Measurements from ENCODE around the gene GSTA4.
A peak's percentile ranks its signal among the peaks of the same experiment; 100 is the strongest.

GSTA4 gene

GRCh38 chr6:52981222-52981900, 13.7 kb downstream of the GSTA4 start:
- Histone ChIP-seq H4K91ac (ENCODE audit: low read depth, low read length) (no peak overlapping the region), H3K79me1 (ENCODE audit: low read length) (no peaks in the 10 kb centered on the region), H3K9ac (ENCODE audit: low read length) (no peak overlapping the region), H3K27ac (ENCODE audit: low read depth, low read length) (no peak overlapping the region), H3K4ac (ENCODE audit: low read depth, low read length) (no peak overlapping the region), H3K27me3 (ENCODE audit: insufficient read depth, low read length) (no peaks in the 10 kb centered on the region), H2AK5ac (ENCODE audit: low read length) (no peak overlapping the region), H3K36me3 (ENCODE audit: control insufficient read depth in 1 of 2, insufficient read depth in 2 of 2, low read length in 2 of 2) (peaks cover 4% of the 10 kb centered on the region in 2 experiments), H3K18ac (ENCODE audit: low read length) (no peak overlapping the region), H4K12ac (ENCODE audit: low read depth, low read length) (no peak overlapping the region), H3K14ac (ENCODE audit: low read length) (no peak overlapping the region), H2BK5ac (ENCODE audit: low read depth, low read length, poor library complexity) (no peak overlapping the region), H3K4me2 (ENCODE audit: low read length) (no peak overlapping the region), H2BK120ac (ENCODE audit: insufficient read depth, low read length, poor library complexity) (no peak overlapping the region), H3K23ac (ENCODE audit: low read length) (no peak overlapping the region), H3K79me2 (ENCODE audit: control insufficient read depth, insufficient read depth, low read length, poor library complexity) (no peaks in the 10 kb centered on the region), H3K4me3 (ENCODE audit: low read depth, low read length) (no peak overlapping the region), H2AFZ (ENCODE audit: insufficient read depth, low read length, poor library complexity) (no peak overlapping the region), H3K4me1 (ENCODE audit: control insufficient read depth in 1 of 2, insufficient read depth in 2 of 2, low read length in 2 of 2) (peaks cover 2 to 4% of the 10 kb centered on the region in 2 experiments), H3K9me3 (ENCODE audit: insufficient read depth, low read depth, low read length) (no peaks in the 10 kb centered on the region), H2BK12ac (ENCODE audit: low read length) (no peak overlapping the region), H4K8ac (ENCODE audit: low read depth, low read length) (no peak overlapping the region)
- DNase-seq, result no peak

- Histone ChIP-seq H2BK5ac (ENCODE audit: low read depth, low read length, poor library complexity) (no peak overlapping the region), H4K8ac (ENCODE audit: low read depth, low read length) (no peak overlapping the region), H2BK12ac (ENCODE audit: low read length) (no peak overlapping the region), H3K4me2 (ENCODE audit: low read length) (no peak overlapping the region), H3K14ac (ENCODE audit: low read length) (no peak overlapping the region), H2AFZ (ENCODE audit: insufficient read depth, low read length, poor library complexity) (no peak overlapping the region), H3K4me1 (ENCODE audit: control insufficient read depth in 1 of 2, insufficient read depth in 2 of 2, low read length in 2 of 2) (peaks cover 3 to 5% of the 10 kb centered on the region in 2 experiments), H3K18ac (ENCODE audit: low read length) (no peak overlapping the region), H3K23ac (ENCODE audit: low read length) (no peak overlapping the region), H3K27me3 (ENCODE audit: insufficient read depth, low read length) (no peaks in the 10 kb centered on the region), H2AK5ac (ENCODE audit: low read length) (no peak overlapping the region), H3K27ac (ENCODE audit: low read depth, low read length) (no peak overlapping the region), H3K79me2 (ENCODE audit: control insufficient read depth, insufficient read depth, low read length, poor library complexity) (no peaks in the 10 kb centered on the region), H3K4me3 (ENCODE audit: low read depth, low read length) (no peak overlapping the region), H3K4ac (ENCODE audit: low read depth, low read length) (no peak overlapping the region), H3K9me3 (ENCODE audit: insufficient read depth, low read depth, low read length) (no peaks in the 10 kb centered on the region), H4K12ac (ENCODE audit: low read depth, low read length) (no peak overlapping the region), H3K9ac (ENCODE audit: low read length) (no peak overlapping the region), H2BK120ac (ENCODE audit: insufficient read depth, low read length, poor library complexity) (no peak overlapping the region), H3K79me1 (ENCODE audit: low read length) (no peaks in the 10 kb centered on the region), H4K91ac (ENCODE audit: low read depth, low read length) (no peak overlapping the region), H3K36me3 (ENCODE audit: control insufficient read depth in 1 of 2, insufficient read depth in 2 of 2, low read length in 2 of 2) (no peaks in the 10 kb centered on the region)
- no CpG with 5 or more reads among the region's 3 CpGs for WGBS (ENCODE audit: extremely low coverage, insufficient coverage, insufficient read length)
- peak; percentile 60 to 65 for DNase-seq
Measured at GRCh38 chr6:52976591-52977035, 18.5 kb downstream of the GSTA4 start.

- no peaks in the 10 kb centered on the region for H3K9me3 ChIP-seq (ENCODE audit: insufficient read depth, low read depth, low read length)
- no peak overlapping the region for H4K8ac ChIP-seq (ENCODE audit: low read depth, low read length)
- peaks cover 3 to 5% of the 10 kb centered on the region in 2 experiments for H3K4me1 ChIP-seq (ENCODE audit: control insufficient read depth in 1 of 2, insufficient read depth in 2 of 2, low read length in 2 of 2)
- WGBS (ENCODE audit: extremely low coverage, insufficient coverage, insufficient read length), result no CpG with 5 or more reads among the region's 4 CpGs
- no peak overlapping the region for H3K4me2 ChIP-seq (ENCODE audit: low read length)
- H3K27ac ChIP-seq (ENCODE audit: low read depth, low read length), result no peak overlapping the region
- no peaks in the 10 kb centered on the region for H3K79me2 ChIP-seq (ENCODE audit: control insufficient read depth, insufficient read depth, low read length, poor library complexity)
- no peak overlapping the region for H4K12ac ChIP-seq (ENCODE audit: low read depth, low read length)
- no peak overlapping the region for H3K14ac ChIP-seq (ENCODE audit: low read length)
- H3K36me3 ChIP-seq (ENCODE audit: control insufficient read depth in 1 of 2, insufficient read depth in 2 of 2, low read length in 2 of 2), result no peaks in the 10 kb centered on the region
- no peaks in the 10 kb centered on the region for H3K27me3 ChIP-seq (ENCODE audit: insufficient read depth, low read length)
- DNase-seq, result no peak
- H3K4ac ChIP-seq (ENCODE audit: low read depth, low read length), result no peak overlapping the region
- H3K23ac ChIP-seq (ENCODE audit: low read length), result no peak overlapping the region
- H2AFZ ChIP-seq (ENCODE audit: insufficient read depth, low read length, poor library complexity), result no peak overlapping the region
- no peak overlapping the region for H3K18ac ChIP-seq (ENCODE audit: low read length)
- H2BK12ac ChIP-seq (ENCODE audit: low read length), result no peak overlapping the region
- H3K4me3 ChIP-seq (ENCODE audit: low read depth, low read length), result no peak overlapping the region
- H2BK5ac ChIP-seq (ENCODE audit: low read depth, low read length, poor library complexity), result no peak overlapping the region
- H4K91ac ChIP-seq (ENCODE audit: low read depth, low read length), result peak overlapping the region; percentile 5
- H2BK120ac ChIP-seq (ENCODE audit: insufficient read depth, low read length, poor library complexity), result no peak overlapping the region
- H2AK5ac ChIP-seq (ENCODE audit: low read length), result no peak overlapping the region
- no peaks in the 10 kb centered on the region for H3K79me1 ChIP-seq (ENCODE audit: low read length)
- H3K9ac ChIP-seq (ENCODE audit: low read length), result no peak overlapping the region
Measured at GRCh38 chr6:52976149-52976548, 18.9 kb downstream of the GSTA4 start.

- no peak overlapping the region for H2BK120ac ChIP-seq (ENCODE audit: insufficient read depth, low read length, poor library complexity)
- H3K9ac ChIP-seq (ENCODE audit: low read length), result no peak overlapping the region
- no peak for DNase-seq
- H3K79me2 ChIP-seq (ENCODE audit: control insufficient read depth, insufficient read depth, low read length, poor library complexity), result no peaks in the 10 kb centered on the region
- H2AK5ac ChIP-seq (ENCODE audit: low read length), result no peak overlapping the region
- no peaks in the 10 kb centered on the region for H3K27me3 ChIP-seq (ENCODE audit: insufficient read depth, low read length)
- no peaks in the 10 kb centered on the region for H3K9me3 ChIP-seq (ENCODE audit: insufficient read depth, low read depth, low read length)
- H4K12ac ChIP-seq (ENCODE audit: low read depth, low read length), result no peak overlapping the region
- H3K4me1 ChIP-seq (ENCODE audit: control insufficient read depth in 1 of 2, insufficient read depth in 2 of 2, low read length in 2 of 2), result peaks cover 3 to 5% of the 10 kb centered on the region in 2 experiments
- H4K91ac ChIP-seq (ENCODE audit: low read depth, low read length), result no peak overlapping the region
- no peaks in the 10 kb centered on the region for H3K79me1 ChIP-seq (ENCODE audit: low read length)
- H3K36me3 ChIP-seq (ENCODE audit: control insufficient read depth in 1 of 2, insufficient read depth in 2 of 2, low read length in 2 of 2), result no peaks in the 10 kb centered on the region
- no CpG with 5 or more reads among the region's 2 CpGs for WGBS (ENCODE audit: extremely low coverage, insufficient coverage, insufficient read length)
- H3K27ac ChIP-seq (ENCODE audit: low read depth, low read length), result no peak overlapping the region
- H2AFZ ChIP-seq (ENCODE audit: insufficient read depth, low read length, poor library complexity), result no peak overlapping the region
- no peak overlapping the region for H3K4me3 ChIP-seq (ENCODE audit: low read depth, low read length)
- no peak overlapping the region for H3K4ac ChIP-seq (ENCODE audit: low read depth, low read length)
- H3K23ac ChIP-seq (ENCODE audit: low read length), result no peak overlapping the region
- no peak overlapping the region for H2BK12ac ChIP-seq (ENCODE audit: low read length)
- H2BK5ac ChIP-seq (ENCODE audit: low read depth, low read length, poor library complexity), result no peak overlapping the region
- no peak overlapping the region for H3K4me2 ChIP-seq (ENCODE audit: low read length)
- no peak overlapping the region for H4K8ac ChIP-seq (ENCODE audit: low read depth, low read length)
- no peak overlapping the region for H3K18ac ChIP-seq (ENCODE audit: low read length)
- no peak overlapping the region for H3K14ac ChIP-seq (ENCODE audit: low read length)
Measured at GRCh38 chr6:52975580-52975979, 19.5 kb downstream of the GSTA4 start.
